Esophagus muscularis mucosa (tissue), 4 donors: ENCODE data around the gene PHC2. TPM values are rescaled to one million over a fixed set of nuclear protein-coding genes. Genes with fewer than 3 reads are reported as not detected.
A peak's percentile ranks its signal among the peaks of the same experiment; 100 is the strongest.

ENCODE experiments used
- DNase-seq: peaks from one replicate; pipeline ENCODE4 v3.0.0-alpha.2; 2017; ENCODE audit errors: extremely low spot score
- H3K27ac ChIP-seq, 4 donors: fragments of 200-600 bp; sonication (generic); replicated peaks in 1 of 4; 1 replicate in 3 of 4; 2 replicates in 1 of 4; pipeline ENCODE4 v1.5.1; 2016 to 2019; ENCODE audit warnings: mild to moderate bottlenecking in 1 of 4
- H3K27me3 ChIP-seq, 4 donors: fragments of 200-600 bp; sonication (generic); one replicate each; pipeline versions ENCODE4 v1.5.1 to v1.6.0; 2016 to 2019
- H3K36me3 ChIP-seq, 4 donors: fragments of 200-600 bp; sonication (generic); one replicate each; pipeline ENCODE4 v1.5.1; 2016 to 2019
- H3K4me1 ChIP-seq, 4 donors: fragments of 200-600 bp; sonication (generic); one replicate each; pipeline ENCODE4 v1.5.1; 2016 to 2019
- H3K4me3 ChIP-seq, 4 donors: fragments of 200-600 bp; sonication (generic); 1 replicate in 2 of 4; 2 replicates in 2 of 4; pipeline ENCODE4 v1.5.1; 2016 to 2019; ENCODE audit warnings: mild to moderate bottlenecking in 4 of 4, moderate library complexity in 1 of 4
- H3K9me3 ChIP-seq, 4 donors: fragments of 200-600 bp; sonication (generic); 1 replicate in 3 of 4; 2 replicates in 1 of 4; pipeline ENCODE4 v1.5.1; 2016 to 2019
- EP300 ChIP-seq: sonication (generic); formaldehyde crosslinking; IDR thresholded peaks from one replicate; pipeline ENCODE4 v1.6.1; 2017; ENCODE audit warnings: antibody characterized with exemption
- POLR2A ChIP-seq: fragments of 450-650 bp; IDR thresholded peaks from one replicate; pipeline ENCODE4 v1.6.1; 2017; ENCODE audit warnings: antibody characterized with exemption, moderate library complexity, mild to moderate bottlenecking, low read depth
- POLR2AphosphoS5 ChIP-seq, 2 donors: sonication (generic); formaldehyde crosslinking; IDR thresholded peaks; one replicate each; pipeline ENCODE4 v1.6.1; 2017; ENCODE audit warnings: antibody characterized with exemption in 2 of 2
- WGBS: methylation state at CpG from one replicate; pipeline ENCODE4 v1.1.5; 2018; 5-methylcytosine and 5-hydroxymethylcytosine counted together
- intact Hi-C: fragments of 100-400 bp; cut with DNase I; formaldehyde crosslinking; loops from one replicate; pipeline ENCODE4 v1.15.1; 2023
- total RNA-seq, 4 donors: library from RNA; depleted of rRNA; stranded (reverse); fragments of >200 nt; gene quantifications; one replicate each; pipeline versions ENCODE4 v1.1.0 to v1.2.1, GENCODE V29; 2016
- TF ChIP-seq, protein P1 (sequence below), 3 experiments: fragments of 200-600 bp in 2 of 3; fragments of 450-650 bp in 1 of 3; sonication (generic) in 2 of 3; IDR thresholded peaks; one replicate each; pipeline ENCODE4 v1.5.1; 2017 to 2019; ENCODE audit warnings: antibody characterized with exemption in 3 of 3, mild to moderate bottlenecking in 2 of 3, moderate library complexity in 1 of 3

PHC2 gene
- total RNA-seq, 4 donors from 2014 or later: 104 to 274 (median 201) TPM

DNA sequence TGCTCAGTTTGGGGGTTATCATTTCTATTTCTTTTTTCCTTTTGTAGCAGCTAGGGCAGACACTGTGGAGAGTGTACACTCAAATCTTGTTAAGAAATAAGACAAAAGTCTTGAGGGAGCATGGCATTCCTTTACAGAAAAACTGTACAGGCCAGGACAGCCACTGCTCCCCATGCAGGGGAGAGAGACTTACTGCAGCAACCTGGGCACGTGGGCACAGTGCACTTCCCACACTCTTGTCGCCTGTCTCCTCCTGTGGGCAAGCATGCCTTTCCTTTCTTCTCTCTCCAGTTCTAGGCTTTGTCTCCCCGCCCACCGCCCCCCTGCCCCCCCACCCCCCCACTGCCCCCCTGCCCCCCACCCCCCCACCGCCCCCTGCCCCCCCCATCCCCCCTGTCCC is 51.9 kb downstream of the PHC2 start:
- Histone ChIP-seq H3K36me3 (no peaks in the 10 kb centered on the region), H3K27ac (no peak overlapping the region), H3K9me3 (no peaks in the 10 kb centered on the region), H3K4me3 (no peak overlapping the region), H3K4me1 (peaks cover 29 to 46% (median 38%) of the 10 kb centered on the region in 4 donors), H3K27me3 (no peaks in the 10 kb centered on the region)
- TF ChIP-seq POLR2AphosphoS5 (IDR thresholded peaks at IDR 0.05) (no peak), POLR2A (no peak), EP300 (no peak)
- TF ChIP-seq, protein P1, sequence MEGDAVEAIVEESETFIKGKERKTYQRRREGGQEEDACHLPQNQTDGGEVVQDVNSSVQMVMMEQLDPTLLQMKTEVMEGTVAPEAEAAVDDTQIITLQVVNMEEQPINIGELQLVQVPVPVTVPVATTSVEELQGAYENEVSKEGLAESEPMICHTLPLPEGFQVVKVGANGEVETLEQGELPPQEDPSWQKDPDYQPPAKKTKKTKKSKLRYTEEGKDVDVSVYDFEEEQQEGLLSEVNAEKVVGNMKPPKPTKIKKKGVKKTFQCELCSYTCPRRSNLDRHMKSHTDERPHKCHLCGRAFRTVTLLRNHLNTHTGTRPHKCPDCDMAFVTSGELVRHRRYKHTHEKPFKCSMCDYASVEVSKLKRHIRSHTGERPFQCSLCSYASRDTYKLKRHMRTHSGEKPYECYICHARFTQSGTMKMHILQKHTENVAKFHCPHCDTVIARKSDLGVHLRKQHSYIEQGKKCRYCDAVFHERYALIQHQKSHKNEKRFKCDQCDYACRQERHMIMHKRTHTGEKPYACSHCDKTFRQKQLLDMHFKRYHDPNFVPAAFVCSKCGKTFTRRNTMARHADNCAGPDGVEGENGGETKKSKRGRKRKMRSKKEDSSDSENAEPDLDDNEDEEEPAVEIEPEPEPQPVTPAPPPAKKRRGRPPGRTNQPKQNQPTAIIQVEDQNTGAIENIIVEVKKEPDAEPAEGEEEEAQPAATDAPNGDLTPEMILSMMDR (IDR thresholded peaks at IDR 0.05): no peak
- 63% methylated on average over 3 of the region's 5 CpGs for WGBS
- no peak for DNase-seq
- intact Hi-C loops: loop anchor here (10.0 kb wide), 1 partner anchor 56 kb away; the partner anchor contains the start of gene PHC2

DNA sequence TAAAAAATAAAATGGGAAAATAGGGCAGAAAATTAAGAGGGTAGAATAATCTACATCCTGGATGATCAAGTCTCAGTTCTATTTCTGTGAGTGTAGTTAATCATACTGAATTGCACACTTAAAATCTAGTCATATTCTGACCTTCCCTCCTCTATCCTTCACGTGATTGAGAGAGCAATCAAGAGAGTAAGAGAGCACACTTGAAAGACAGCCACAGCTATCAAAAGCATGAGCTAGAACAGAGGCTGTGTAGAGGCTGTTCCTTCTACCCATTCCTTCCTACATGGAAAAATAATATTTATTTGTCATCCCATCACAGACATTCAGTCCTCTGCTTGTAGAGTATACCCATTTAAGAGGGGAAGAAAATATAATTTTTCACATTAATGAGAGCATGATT is 52.4 kb downstream of the PHC2 start:
- TF ChIP-seq, protein P1 (IDR thresholded peaks at IDR 0.05): no peak
- TF ChIP-seq POLR2A: no peak
- H3K27me3 ChIP-seq: no peaks in the 10 kb centered on the region
- 40% methylated on average over 1 of the region's 1 CpG for WGBS
- H3K4me3 ChIP-seq: no peak overlapping the region
- no peak for DNase-seq
- no peak overlapping the region for H3K27ac ChIP-seq
- no peaks in the 10 kb centered on the region for H3K9me3 ChIP-seq
- H3K4me1 ChIP-seq: peaks cover 29 to 46% (median 34%) of the 10 kb centered on the region in 4 donors
- H3K36me3 ChIP-seq: peaks cover 0 to 1% (median 0%) of the 10 kb centered on the region in 4 donors
- intact Hi-C loops: loop anchor here (10.0 kb wide), 1 partner anchor 56 kb away; the partner anchor contains the start of gene PHC2

DNA sequence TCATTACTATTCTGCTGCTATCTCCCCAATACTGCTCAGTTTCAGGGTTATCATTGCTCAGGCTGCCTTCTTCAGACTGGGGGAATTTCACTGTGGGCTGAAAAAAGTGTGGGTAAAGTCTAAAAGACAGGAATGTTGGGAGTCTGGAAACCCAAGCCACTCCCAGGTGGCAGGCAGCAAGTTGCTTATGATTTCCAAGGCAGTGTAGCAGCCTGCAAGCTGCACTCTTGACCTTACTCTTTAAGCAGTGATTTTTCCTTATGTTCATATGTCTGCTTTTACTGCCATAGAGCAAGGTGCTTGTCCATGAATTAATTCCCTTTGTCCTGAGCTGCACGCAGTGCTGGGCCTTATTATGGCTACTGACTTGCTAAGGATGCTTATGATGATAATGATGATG is 53.1 kb downstream of the PHC2 start:
- H3K27ac ChIP-seq: no peak overlapping the region
- intact Hi-C loops: loop anchor here (10.0 kb wide), 1 partner anchor 57 kb away; the partner anchor contains the start of gene PHC2
- TF ChIP-seq POLR2A (no peak), EP300 (no peak), POLR2AphosphoS5 (IDR thresholded peaks at IDR 0.05) (no peak)
- TF ChIP-seq, protein P1 (IDR thresholded peaks at IDR 0.05): no peak

DNA sequence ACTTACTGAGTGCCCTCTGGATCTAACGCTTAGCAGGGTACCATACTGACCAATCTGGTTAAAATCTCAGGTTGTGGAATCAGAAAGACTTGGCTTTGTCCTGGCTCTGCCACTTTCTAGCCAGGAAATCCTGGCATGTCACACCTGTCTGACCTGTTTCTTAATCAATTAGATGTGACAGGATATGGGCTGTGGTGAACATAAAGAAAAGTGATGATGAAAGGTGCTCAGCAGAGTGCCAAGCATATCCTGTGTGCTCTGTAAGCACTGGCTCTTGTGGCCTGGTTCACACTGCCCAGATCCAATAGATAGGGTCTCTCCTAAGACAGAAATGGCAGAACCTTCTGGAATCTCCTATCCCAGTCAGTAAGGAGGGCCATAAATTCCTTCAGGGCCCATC is 53.9 kb downstream of the PHC2 start:
- 91% methylated on average over 1 of the region's 1 CpG for WGBS
- Histone ChIP-seq H3K4me3 (no peak overlapping the region), H3K9me3 (no peaks in the 10 kb centered on the region), H3K36me3 (peaks cover 0 to 14% (median 5%) of the 10 kb centered on the region in 4 donors), H3K27me3 (no peaks in the 10 kb centered on the region), H3K4me1 (peaks cover 15 to 32% (median 29%) of the 10 kb centered on the region in 4 donors), H3K27ac (no peak overlapping the region)
- DNase-seq: no peak
- intact Hi-C loops: loop anchor here (10.0 kb wide), 1 partner anchor 58 kb away; the partner anchor contains the start of gene PHC2
- TF ChIP-seq POLR2A: no peak
- no peak for TF ChIP-seq EP300
- no peak for TF ChIP-seq POLR2AphosphoS5 (IDR thresholded peaks at IDR 0.05)
- TF ChIP-seq, protein P1 (IDR thresholded peaks at IDR 0.05): no peak

More for the DNA sequence above, 53.1 kb downstream of the PHC2 start:
- Histone ChIP-seq H3K36me3 (peaks cover 0 to 7% (median 0%) of the 10 kb centered on the region in 4 donors), H3K27me3 (no peaks in the 10 kb centered on the region), H3K4me3 (no peak overlapping the region), H3K4me1 (peaks cover 22 to 39% (median 30%) of the 10 kb centered on the region in 4 donors), H3K9me3 (no peaks in the 10 kb centered on the region)
- no peak for DNase-seq
- 71% methylated on average over 1 of the region's 1 CpG for WGBS

DNA sequence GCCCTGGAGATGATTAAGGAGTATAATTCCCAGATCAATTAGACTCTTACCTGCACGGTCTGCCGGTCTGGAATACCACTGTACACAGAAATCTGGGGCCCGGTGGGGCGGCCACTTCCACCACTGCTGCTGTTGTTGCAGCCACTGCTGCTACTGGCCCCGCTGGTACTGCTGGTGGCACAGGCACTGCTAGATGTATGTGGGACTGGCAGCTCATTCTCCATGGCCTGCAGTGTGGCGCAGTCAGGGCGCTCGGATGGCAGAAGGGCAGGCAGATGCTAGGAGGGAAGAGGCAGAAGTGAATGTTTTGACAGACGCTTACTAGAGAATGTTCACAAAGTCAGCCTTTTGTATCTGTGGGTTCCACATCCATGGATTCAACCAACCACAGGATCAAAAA is 55.6 kb downstream of the PHC2 start:
- H3K27ac ChIP-seq: peak overlapping the region in 2 of 4 donors; percentile 40 to 67
- H3K27me3 ChIP-seq: no peaks in the 10 kb centered on the region
- peaks cover 13 to 30% (median 25%) of the 10 kb centered on the region in 4 donors for H3K4me1 ChIP-seq
- intact Hi-C loops: loop anchor here (10.0 kb wide), 1 partner anchor 59 kb away; the partner anchor contains the start of gene PHC2
- WGBS: 94% methylated on average over 8 of the region's 9 CpGs
- H3K36me3 ChIP-seq: peaks cover 0 to 31% (median 10%) of the 10 kb centered on the region in 4 donors
- DNase-seq: no peak
- no peak overlapping the region for H3K4me3 ChIP-seq
- no peaks in the 10 kb centered on the region for H3K9me3 ChIP-seq
- TF ChIP-seq POLR2A: no peak
- no peak for TF ChIP-seq POLR2AphosphoS5 (IDR thresholded peaks at IDR 0.05)
